Liver (tissue), 9 donors: ENCODE measurements around the gene PGM5. TPM values are rescaled to one million over a fixed set of nuclear protein-coding genes. Genes with fewer than 3 reads are reported as not detected.

Source experiments
- DNase-seq: peaks from one replicate; pipeline ENCODE4 v3.0.0-alpha.2; 2017; ENCODE audit warnings: low spot score
- H3K27ac ChIP-seq, 2 donors: one replicate each; pipeline ENCODE4 v1.7.0; 2013; ENCODE audit warnings: inconsistent platforms in 2 of 2, low read length in 2 of 2, control low read depth in 1 of 2, low read depth in 1 of 2, mild to moderate bottlenecking in 1 of 2
- H3K27me3 ChIP-seq, 4 donors: one replicate each; pipeline versions ENCODE4 v1.6.1 to v1.7.0; 2013; ENCODE audit warnings: low read length in 3 of 4, inconsistent platforms in 1 of 4, mild to moderate bottlenecking in 1 of 4, moderate library complexity in 1 of 4; ENCODE audit not compliant: control insufficient read depth in 4 of 4, insufficient read depth in 4 of 4
- H3K36me3 ChIP-seq, 4 donors: one replicate each; pipeline versions ENCODE4 v1.6.1 to v1.7.0; 2013; ENCODE audit warnings: low read length in 3 of 4, mild to moderate bottlenecking in 3 of 4, low read depth in 1 of 4, moderate library complexity in 1 of 4; ENCODE audit not compliant: control insufficient read depth in 4 of 4, insufficient read depth in 3 of 4
- H3K4me1 ChIP-seq, 4 donors: one replicate each; pipeline versions ENCODE4 v1.6.1 to v1.7.0; 2013; ENCODE audit warnings: low read length in 3 of 4, mild to moderate bottlenecking in 3 of 4, moderate library complexity in 1 of 4; ENCODE audit not compliant: control insufficient read depth in 4 of 4, insufficient read depth in 4 of 4
- H3K4me3 ChIP-seq, 3 donors: one replicate each; pipeline versions ENCODE4 v1.6.1 to v1.7.0; 2013; ENCODE audit warnings: low read length in 3 of 3, control low read depth in 1 of 3, low read depth in 1 of 3, mild to moderate bottlenecking in 1 of 3
- H3K9ac ChIP-seq, 2 donors: one replicate each; pipeline ENCODE4 v1.7.0; 2013; ENCODE audit warnings: low read length in 2 of 2, mild to moderate bottlenecking in 2 of 2, moderate library complexity in 2 of 2, control low read depth in 1 of 2, low read depth in 1 of 2
- H3K9me3 ChIP-seq, 4 donors: one replicate each; pipeline versions ENCODE4 v1.6.1 to v1.7.0; 2013; ENCODE audit warnings: low read length in 3 of 4; ENCODE audit not compliant: control insufficient read depth in 4 of 4
- ATF3 ChIP-seq: IDR thresholded peaks from 2 replicates; pipeline ENCODE4 v1.6.1; 2016; ENCODE audit warnings: antibody characterized with exemption
- CTCF ChIP-seq: fragments of 150-350 bp; IDR thresholded peaks from 2 replicates; pipeline ENCODE4 v1.5.1; 2017; ENCODE audit warnings: improper control_type of control experiment, low read depth, low read length; ENCODE audit not compliant: missing input control
- EGR1 ChIP-seq, 2 donors: IDR thresholded peaks; 2 replicates each; pipeline ENCODE4 v1.6.1; 2016 to 2018; ENCODE audit warnings: antibody characterized with exemption in 2 of 2, low read depth in 2 of 2
- FOXA1 ChIP-seq: IDR thresholded peaks from 2 replicates; pipeline ENCODE4 v1.6.1; 2016; ENCODE audit warnings: antibody characterized with exemption
- FOXA2 ChIP-seq: IDR thresholded peaks from 2 replicates; pipeline ENCODE4 v1.6.1; 2016; ENCODE audit warnings: antibody characterized with exemption
- GABPA ChIP-seq, 2 donors: IDR thresholded peaks in 1 of 2; conservative IDR thresholded peaks in 1 of 2; 2 replicates each; pipeline ENCODE4 v1.6.1; 2016; ENCODE audit warnings: antibody characterized with exemption in 2 of 2, mild to moderate bottlenecking in 1 of 2, moderate library complexity in 1 of 2
- HNF4A ChIP-seq, 2 donors: conservative IDR thresholded peaks; 2 replicates each; pipeline ENCODE4 v1.6.1; 2016; ENCODE audit warnings: antibody characterized with exemption in 2 of 2, mild to moderate bottlenecking in 2 of 2
- HNF4G ChIP-seq: IDR thresholded peaks from 2 replicates; pipeline ENCODE4 v1.6.1; 2016; ENCODE audit warnings: antibody characterized with exemption
- JUND ChIP-seq, 2 donors: IDR thresholded peaks; 2 replicates each; pipeline ENCODE4 v1.6.1; 2016; ENCODE audit warnings: antibody characterized with exemption in 2 of 2
- MAX ChIP-seq: IDR thresholded peaks from 2 replicates; pipeline ENCODE4 v1.6.1; 2016; ENCODE audit warnings: antibody characterized with exemption
- NR2F2 ChIP-seq: IDR thresholded peaks from 2 replicates; pipeline ENCODE4 v1.6.1; 2016; ENCODE audit warnings: antibody characterized with exemption
- RAD21 ChIP-seq, 2 donors: IDR thresholded peaks; 2 replicates each; pipeline ENCODE4 v1.6.1; 2016; ENCODE audit warnings: antibody characterized with exemption in 2 of 2, mild to moderate bottlenecking in 2 of 2
- REST ChIP-seq: IDR thresholded peaks from 2 replicates; pipeline ENCODE4 v1.6.1; 2016; ENCODE audit warnings: antibody characterized with exemption, mild to moderate bottlenecking
- RXRA ChIP-seq, 2 donors: IDR thresholded peaks; 2 replicates each; pipeline ENCODE4 v1.6.1; 2017 to 2018; ENCODE audit warnings: antibody characterized with exemption in 2 of 2, mild to moderate bottlenecking in 1 of 2
- SP1 ChIP-seq: IDR thresholded peaks from 2 replicates; pipeline ENCODE4 v1.6.1; 2018; ENCODE audit warnings: antibody characterized with exemption, mild to moderate bottlenecking
- TAF1 ChIP-seq: conservative IDR thresholded peaks from 2 replicates; pipeline ENCODE4 v1.6.1; 2016; ENCODE audit warnings: antibody characterized with exemption, mild to moderate bottlenecking
- YY1 ChIP-seq: IDR thresholded peaks from 2 replicates; pipeline ENCODE4 v1.6.1; 2016; ENCODE audit warnings: antibody characterized with exemption, mild to moderate bottlenecking
- ZBTB33 ChIP-seq: IDR thresholded peaks from 2 replicates; pipeline ENCODE4 v1.6.1; 2016; ENCODE audit warnings: antibody characterized with exemption
- WGBS: extraction: QIAGEN DNeasy Blood & Tissue Kit; methylation state at CpG from one replicate; pipeline ENCODE4 v1.1.7; 2013; 5-methylcytosine and 5-hydroxymethylcytosine counted together
- polyA plus RNA-seq, 2 donors: library from polyadenylated mRNA; stranded (reverse) in 1 of 2; unstranded in 1 of 2; fragments of 200-250 nt in 1 of 2; fragments of >200 nt in 1 of 2; fragmentation: Nextera tagmentation in 1 of 2; extraction: Ambion mirVana in 1 of 2; gene quantifications; one replicate each; pipeline versions ENCODE4 v1.2.1 to v1.2.3, GENCODE V29; 2013 to 2015
- total RNA-seq, 2 donors: library from RNA; depleted of rRNA; stranded (reverse); fragments of >200 nt; gene quantifications; one replicate each; pipeline ENCODE4 v1.2.3, GENCODE V29; 2014
- donor health status: healthy.
- donor health status: healthy.
- donor health status: healthy.
- donor health status: healthy.
- donor health status: healthy.

Gene PGM5
- total and polyA plus RNA-seq, 4 donors: 0.63 to 8.5 (median 2.2) TPM

- WGBS: 67% methylated on average over 9 of the region's 9 CpGs
- Histone ChIP-seq H3K9ac (no peak overlapping the region), H3K4me1 (peaks cover 0 to 4% (median 0%) of the 10 kb centered on the region in 4 donors), H3K27ac (no peak overlapping the region), H3K27me3 (no peaks in the 10 kb centered on the region), H3K36me3 (no peaks in the 10 kb centered on the region), H3K9me3 (no peaks in the 10 kb centered on the region), H3K4me3 (no peak overlapping the region)
- no peak for TF ChIP-seq EGR1 (IDR thresholded peaks at IDR 0.05; ENCODE audit: low read depth in 2 of 2)
- no peak for TF ChIP-seq NR2F2
- peak in 1 of 2 donors; percentile 22 for TF ChIP-seq RXRA (IDR thresholded peaks at IDR 0.05)
- TF ChIP-seq HNF4A (conservative IDR thresholded peaks at IDR 0.05): peak; percentile 23 to 37
- TF ChIP-seq FOXA1: no peak
- TF ChIP-seq HNF4G: no peak
- no peak for TF ChIP-seq ZBTB33
- no peak for TF ChIP-seq MAX
- peak in 1 of 2 donors; percentile 7 for TF ChIP-seq RAD21 (IDR thresholded peaks at IDR 0.05)
- TF ChIP-seq FOXA2: no peak
- TF ChIP-seq ATF3: no peak
- no peak for TF ChIP-seq YY1
- no peak for TF ChIP-seq CTCF
- peak; percentile 31 for TF ChIP-seq SP1
- TF ChIP-seq JUND (IDR thresholded peaks at IDR 0.05): peak; percentile 26 to 29
- TF ChIP-seq REST: no peak
- TF ChIP-seq TAF1: no peak
- TF ChIP-seq GABPA (IDR thresholded peaks at IDR 0.05 in 1 of 2, conservative IDR thresholded peaks at IDR 0.05 in 1 of 2): no peak
- DNase-seq: no peak
Measured at GRCh38 chr9:68500457-68501381, 144.3 kb downstream of the PGM5 start.
